Mucosa of descending colon (tissue), 3 donors: ENCODE results near the gene HYAL2. TPM values are rescaled to one million over a fixed set of nuclear protein-coding genes. Genes with fewer than 3 reads are reported as not detected.

Experiments
- ATAC-seq: fragments of 200-7000 bp; cut with Tn5 transposase; one replicate; pipeline ENCODE4 v1.9.1; 2020; ENCODE audit warnings: mild to moderate bottlenecking, moderate library complexity
- DNase-seq, 3 donors: peaks; one replicate each; pipeline ENCODE4 v3.0.0-alpha.2; 2020
- H3K36me3 ChIP-seq: fragments of 200-600 bp; one replicate; pipeline ENCODE4 v1.8.0; 2021; ENCODE audit warnings: low read depth, mild to moderate bottlenecking
- H3K4me1 ChIP-seq: fragments of 200-600 bp; one replicate; pipeline ENCODE4 v1.8.0; 2021; ENCODE audit warnings: low read depth, mild to moderate bottlenecking
- H3K4me3 ChIP-seq: fragments of 200-600 bp; one replicate; pipeline ENCODE4 v1.8.0; 2021; ENCODE audit warnings: mild to moderate bottlenecking
- H3K9me3 ChIP-seq: fragments of 200-600 bp; one replicate; pipeline ENCODE4 v1.8.0; 2021; ENCODE audit warnings: mild to moderate bottlenecking
- CTCF ChIP-seq: fragments of 200-600 bp; IDR thresholded peaks from one replicate; pipeline ENCODE4 v1.8.0; 2022; ENCODE audit warnings: antibody characterized with exemption, mild to moderate bottlenecking
- intact Hi-C, 2 donors: fragments of 100-400 bp; cut with DNase I in 1 of 2; cut with micrococcal nuclease in 1 of 2; formaldehyde crosslinking; loops; one replicate each; pipeline versions ENCODE4 v1.11.0 to v1.11.1; 2022; cut with DNase I, micrococcal nuclease
- total RNA-seq, 3 donors: library from RNA; stranded (reverse); fragmentation: NEBNext Ultra II Directional in 2 of 3; extraction: Animal tissue kit (Norgen Biotek cat#: 25700) in 2 of 3; gene quantifications; one replicate each; pipeline versions ENCODE4 v1.2.1 to v1.2.4, GENCODE V29; 2021 to 2023
- donor health status: DM: no; HTN: no; CAD: no; lungs with moderate emphysema.
- donor health status: DM: no; HTN: no; CAD: no.
- donor health status: DM: no; HTN: yes; CAD: no.

The HYAL2 gene
- total RNA-seq, 3 donors from 2014 or later = 18.6 to 32.5 (median 29.1) TPM

DNA sequence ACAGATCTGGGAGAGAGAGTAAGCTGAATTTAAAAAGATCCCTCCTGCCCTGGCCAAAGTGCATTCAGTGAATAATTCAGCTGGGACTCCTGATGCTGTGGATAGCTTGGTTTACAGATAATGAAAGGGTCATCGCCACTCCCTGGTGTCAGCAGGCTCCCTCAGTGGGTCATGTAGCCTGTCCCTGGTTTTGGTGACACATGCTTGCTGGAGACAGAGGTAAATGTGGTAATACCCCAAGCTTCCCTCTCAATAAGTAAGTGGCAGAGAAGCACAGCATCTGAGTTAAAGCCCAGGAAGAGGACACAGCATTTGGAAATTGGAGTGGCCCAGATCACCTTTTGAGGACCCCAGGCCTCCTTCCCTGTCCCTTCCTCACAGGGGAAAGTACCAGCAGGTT, 34.9 kb upstream of the HYAL2 start:
- DNase-seq = no peak
- no peak for TF ChIP-seq CTCF
- Histone ChIP-seq H3K9me3 (no peaks in the 10 kb centered on the region), H3K36me3 (no peaks in the 10 kb centered on the region), H3K4me1 (peaks cover 36% of the 10 kb centered on the region), H3K4me3 (no peak overlapping the region)
- ATAC-seq = no peak
- intact Hi-C loops = no loop called here

DNA sequence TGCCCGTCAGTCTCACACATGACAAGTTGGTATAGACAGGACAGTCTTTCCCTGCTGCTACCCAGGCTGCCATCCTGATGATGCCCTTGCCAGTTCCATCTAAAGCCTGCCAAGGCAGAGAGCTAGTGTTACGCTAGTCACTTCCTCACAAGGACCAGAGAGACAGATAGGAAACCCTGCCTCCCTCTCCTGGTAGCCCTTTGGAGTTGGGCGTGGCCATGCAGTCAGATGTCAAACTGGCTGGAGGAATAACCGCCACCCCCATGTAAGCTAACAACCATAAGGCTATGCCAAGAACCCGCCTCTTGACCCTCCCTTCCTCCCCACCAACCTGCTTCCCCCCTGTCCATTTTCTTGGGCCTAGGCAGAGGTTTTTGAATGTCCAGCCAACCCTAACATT, 34.0 kb upstream of the HYAL2 start:
- H3K9me3 ChIP-seq = no peaks in the 10 kb centered on the region
- ATAC-seq = peak; percentile 67
- TF ChIP-seq CTCF = no peak
- peaks cover 44% of the 10 kb centered on the region for H3K4me1 ChIP-seq
- H3K4me3 ChIP-seq = no peak overlapping the region
- intact Hi-C loops = no loop called here
- peak; percentile 78 to 89 (median 80) for DNase-seq
- no peaks in the 10 kb centered on the region for H3K36me3 ChIP-seq

- Histone ChIP-seq H3K4me3 (no peak overlapping the region), H3K4me1 (peaks cover 49% of the 10 kb centered on the region), H3K9me3 (no peaks in the 10 kb centered on the region), H3K36me3 (no peaks in the 10 kb centered on the region)
- DNase-seq (no peak), ATAC-seq (no peak)
- intact Hi-C loops = no loop called here
- TF ChIP-seq CTCF = no peak
These were observed 33.4 kb upstream of the HYAL2 start for GRCh38 chr3:50355829-50356552.

- H3K9me3 ChIP-seq = no peaks in the 10 kb centered on the region
- no peak overlapping the region for H3K4me3 ChIP-seq
- ATAC-seq (no peak), DNase-seq (no peak)
- no peaks in the 10 kb centered on the region for H3K36me3 ChIP-seq
- TF ChIP-seq CTCF = no peak
- intact Hi-C loops = no loop called here
- peaks cover 50% of the 10 kb centered on the region for H3K4me1 ChIP-seq
These were observed 32.3 kb upstream of the HYAL2 start for GRCh38 chr3:50354850-50355249.

- H3K36me3 ChIP-seq = no peaks in the 10 kb centered on the region
- no peak for TF ChIP-seq CTCF
These were observed 31.7 kb upstream of the HYAL2 start for GRCh38 chr3:50354186-50354764.

More at GRCh38 chr3:50354186-50354764, 31.7 kb upstream of the HYAL2 start:
- intact Hi-C loops = no loop called here
- no peak for DNase-seq
- no peak for ATAC-seq
- Histone ChIP-seq H3K9me3 (no peaks in the 10 kb centered on the region), H3K4me1 (peaks cover 56% of the 10 kb centered on the region), H3K4me3 (no peak overlapping the region)
